HCT116 (cell line): ENCODE data around the gene GPRIN2. TPM values are rescaled to one million over a fixed set of nuclear protein-coding genes. Genes with fewer than 3 reads are reported as not detected.

Experiments
- ATAC-seq: fragments of 200-7000 bp; cut with Tn5 transposase; 2 replicates; pipeline ENCODE4 v1.9.1; 2020; ENCODE audit warnings: mild to moderate bottlenecking, moderate library complexity
- BruUV-seq: library from RNA; stranded (reverse); fragments of 400-500 nt; replicated peaks from 2 replicates; lab custom pipeline; 2021; lab: Mats Ljungman, UMichigan
- CTCF ChIA-PET: fragments of 300-600 bp; sonication (Branson Sonifier 250); formaldehyde crosslinking; loops from one replicate; lab custom pipeline; 2021; ENCODE audit warnings: antibody characterized with exemption; lab: Charles Lee
- POLR2A ChIA-PET: fragments of 300-600, 350-600 bp; sonication (Branson Sonifier 250); formaldehyde crosslinking; loops from one replicate; lab custom pipeline; 2021; ENCODE audit warnings: antibody characterized with exemption; lab: Charles Lee
- RAD21 ChIA-PET, 2 experiments: fragments of 300-600 bp; sonication (Branson Sonifier 250); formaldehyde crosslinking; loops; one replicate each; lab custom pipeline; 2023; ENCODE audit warnings: low total read pairs in 2 of 2; ENCODE audit not compliant: uncharacterized antibody in 2 of 2, unreplicated experiment in 2 of 2, low non-redundant PET in 1 of 2; lab: Charles Lee
- DNase-seq: peaks from one replicate; pipeline ENCODE4 v3.0.0-alpha.2; 2010; ENCODE audit warnings: low read depth, low spot score
- H2AFZ ChIP-seq: fragments of 200-600 bp; shearing (Covaris generic), sonication (generic); 2 replicates; pipeline ENCODE4 v1.6.1; 2017; ENCODE audit warnings: low read depth, mixed run types, mixed read lengths, antibody characterized with exemption, low read length; ENCODE audit not compliant: poor library complexity, severe bottlenecking
- H3K27ac ChIP-seq: 2 replicates; pipeline ENCODE4 v1.5.1; 2012; ENCODE audit warnings: low read depth, low read length
- H3K27me3 ChIP-seq: fragments of 200-600 bp; sonication (generic); 2 replicates; pipeline ENCODE4 v1.6.1; 2016; ENCODE audit warnings: mixed run types, low read length, mixed read lengths; ENCODE audit not compliant: insufficient read depth
- H3K36me3 ChIP-seq, 2 experiments: fragments of 200-500 bp in 1 of 2; fragments of 200-600 bp in 1 of 2; sonication (Bioruptor generic) in 1 of 2; sonication (generic) in 1 of 2; 2 replicates each; pipeline versions ENCODE4 v1.5.1 to v1.6.1; 2014 to 2016; ENCODE audit warnings: low read length in 2 of 2, inconsistent platforms in 1 of 2, mixed read lengths in 1 of 2, mixed run types in 1 of 2; ENCODE audit not compliant: insufficient read depth in 2 of 2, control insufficient read depth in 1 of 2
- H3K4me1 ChIP-seq, 2 experiments: fragments of 200-600 bp in 1 of 2; sonication (generic) in 1 of 2; 2 replicates each; pipeline versions ENCODE4 v1.5.1 to v1.6.1; 2012 to 2017; ENCODE audit warnings: low read length in 2 of 2, inconsistent platforms in 1 of 2, mild to moderate bottlenecking in 1 of 2, mixed read lengths in 1 of 2, mixed run types in 1 of 2, moderate library complexity in 1 of 2; ENCODE audit not compliant: insufficient read depth in 2 of 2, control insufficient read depth in 1 of 2
- H3K4me2 ChIP-seq: fragments of 200-600 bp; sonication (generic); 2 replicates; pipeline ENCODE4 v1.6.1; 2017; ENCODE audit warnings: mixed run types, low read length, mixed read lengths
- H3K4me3 ChIP-seq, 2 experiments: fragments of 200-600 bp in 1 of 2; sonication (generic) in 1 of 2; replicated peaks in 1 of 2; 2 replicates each; pipeline ENCODE4 v1.5.1; 2011 to 2016; ENCODE audit warnings: low read length in 2 of 2, control low read depth in 1 of 2, low read depth in 1 of 2, mild to moderate bottlenecking in 1 of 2, mixed read lengths in 1 of 2, mixed run types in 1 of 2
- H3K79me2 ChIP-seq: fragments of 200-600 bp; sonication (generic); 2 replicates; pipeline ENCODE4 v1.6.1; 2017; ENCODE audit warnings: mild to moderate bottlenecking, mixed run types, low read length, moderate library complexity, mixed read lengths; ENCODE audit not compliant: insufficient read depth
- H3K9ac ChIP-seq: fragments of 200-600 bp; sonication (generic); 2 replicates; pipeline ENCODE4 v1.6.1; 2016; ENCODE audit warnings: low read length, mixed read lengths
- H3K9me2 ChIP-seq: fragments of 200-600 bp; sonication (generic), shearing (Covaris generic); 2 replicates; pipeline ENCODE4 v1.6.1; 2017; ENCODE audit warnings: mixed run types, mild to moderate bottlenecking, moderate library complexity; ENCODE audit not compliant: insufficient read depth
- H3K9me3 ChIP-seq, 2 experiments: fragments of 200-500 bp in 1 of 2; fragments of 200-600 bp in 1 of 2; sonication (Bioruptor generic) in 1 of 2; sonication (generic) in 1 of 2; 2 replicates each; pipeline ENCODE4 v1.6.1; 2014 to 2017; ENCODE audit warnings: low read length in 2 of 2, mixed read lengths in 2 of 2, inconsistent platforms in 1 of 2, low read depth in 1 of 2, mild to moderate bottlenecking in 1 of 2, mixed run types in 1 of 2, moderate library complexity in 1 of 2; ENCODE audit not compliant: control insufficient read depth in 1 of 2, insufficient read depth in 1 of 2
- H4K20me1 ChIP-seq: fragments of 200-600 bp; sonication (generic), shearing (Covaris generic); 2 replicates; pipeline ENCODE4 v1.6.1; 2017; ENCODE audit warnings: mixed run types, mild to moderate bottlenecking, moderate library complexity; ENCODE audit not compliant: insufficient read depth
- CBX3 ChIP-seq: IDR thresholded peaks from 2 replicates; pipeline ENCODE4 v1.6.1; 2012; ENCODE audit warnings: low read depth
- CEBPB ChIP-seq: IDR thresholded peaks from 2 replicates; pipeline ENCODE4 v1.6.1; 2012; ENCODE audit warnings: low read depth
- ELF1 ChIP-seq: IDR thresholded peaks from 2 replicates; pipeline ENCODE4 v1.6.1; 2012; ENCODE audit warnings: low read depth, borderline replicate concordance
- EZH2phosphoT487 ChIP-seq: fragments of 200-600 bp; IDR thresholded peaks from 2 replicates; pipeline ENCODE4 v1.6.1; 2018; ENCODE audit warnings: antibody characterized with exemption, borderline replicate concordance
- FOSL1 ChIP-seq: IDR thresholded peaks from 2 replicates; pipeline ENCODE4 v1.6.1; 2012; ENCODE audit warnings: low read depth
- JUND ChIP-seq: IDR thresholded peaks from 2 replicates; pipeline ENCODE4 v1.6.1; 2012
- POLR2A ChIP-seq: IDR thresholded peaks from 2 replicates; pipeline ENCODE4 v1.7.0; 2011; ENCODE audit warnings: borderline replicate concordance; ENCODE audit not compliant: insufficient read depth, insufficient read length; ENCODE audit errors: extremely low read depth
- POLR2AphosphoS5 ChIP-seq: IDR thresholded peaks from 2 replicates; pipeline ENCODE4 v1.6.1; 2011; ENCODE audit warnings: mild to moderate bottlenecking, low read depth, low read length, moderate library complexity
- RAD21 ChIP-seq: IDR thresholded peaks from 2 replicates; pipeline ENCODE4 v1.6.1; 2012; ENCODE audit warnings: low read depth, mild to moderate bottlenecking
- SIN3A ChIP-seq: IDR thresholded peaks from 2 replicates; pipeline ENCODE4 v1.6.1; 2012; ENCODE audit warnings: low read depth
- SP1 ChIP-seq: IDR thresholded peaks from 2 replicates; pipeline ENCODE4 v1.6.1; 2012; ENCODE audit warnings: low read depth
- TCF7L2 ChIP-seq: IDR thresholded peaks from 2 replicates; pipeline ENCODE4 v1.7.0; 2011; ENCODE audit warnings: borderline replicate concordance, inconsistent platforms; ENCODE audit not compliant: insufficient read depth, insufficient read length; ENCODE audit errors: extremely low read depth
- ZNF274 ChIP-seq: fragments of 200-500 bp; sonication (Bioruptor generic); IDR thresholded peaks from 2 replicates; pipeline ENCODE4 v1.6.1; 2014; ENCODE audit warnings: mild to moderate bottlenecking, low read depth, low read length, inconsistent platforms
- intact Hi-C: fragments of 100-400 bp; cut with micrococcal nuclease; formaldehyde crosslinking; loops from 2 replicates; pipeline ENCODE4 v1.10.0; 2022
- total RNA-seq: library from RNA; stranded (reverse); gene quantifications from one replicate; pipeline ENCODE4 v1.2.1, GENCODE V29; 2021; ENCODE audit not compliant: unreplicated experiment
- TF ChIP-seq, protein P1 (sequence below): IDR thresholded peaks from 2 replicates; pipeline ENCODE4 v1.6.1; 2012
- TF ChIP-seq, protein P2 (sequence below): IDR thresholded peaks from 2 replicates; pipeline ENCODE4 v1.6.1; 2011; ENCODE audit warnings: mild to moderate bottlenecking, low read length, moderate library complexity; ENCODE audit not compliant: insufficient replicate concordance; ENCODE audit errors: extremely low read depth

Gene GPRIN2
- total RNA-seq, 1 experiment from 2014 or later = 1.7 TPM

DNA sequence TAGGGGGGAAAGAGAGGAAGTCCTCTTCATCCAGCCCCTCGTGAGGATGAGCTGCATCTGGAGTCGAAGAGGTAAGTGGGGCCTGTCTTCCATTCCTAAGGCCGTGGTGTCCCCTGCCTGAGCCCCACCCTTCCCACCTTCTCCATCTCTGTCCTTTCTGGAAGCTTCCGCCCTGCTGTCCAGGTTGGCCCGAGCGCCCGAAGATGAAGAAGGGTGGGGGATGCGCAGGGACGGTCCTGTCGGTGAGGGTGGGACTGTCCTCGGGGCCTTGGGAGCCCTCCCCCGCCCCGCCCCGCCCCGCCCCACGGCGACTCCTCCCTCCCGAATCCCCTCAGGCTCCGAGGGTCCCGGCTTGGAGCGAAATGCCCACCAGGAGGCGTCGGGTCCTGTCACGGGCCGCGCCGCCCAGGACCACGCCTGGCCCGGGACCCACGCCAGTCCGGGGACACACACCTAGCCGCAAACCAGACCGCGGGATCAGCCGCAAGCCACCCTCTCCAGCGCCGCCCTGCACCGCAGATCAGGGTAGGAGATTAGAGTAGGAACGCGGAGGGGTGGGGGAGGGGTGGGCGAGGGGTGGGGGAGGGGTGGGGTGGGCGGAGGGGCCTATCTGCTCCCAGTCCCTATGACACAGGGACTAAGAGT, 15.3 kb downstream of the GPRIN2 start:
- Histone ChIP-seq H2AFZ (no peak overlapping the region), H3K79me2 (no peaks in the 10 kb centered on the region), H3K9me3 (no peaks in the 10 kb centered on the region), H3K4me3 (no peak overlapping the region), H3K9me2 (no peaks in the 10 kb centered on the region), H3K27ac (no peak overlapping the region), H3K4me2 (no peak overlapping the region), H3K27me3 (no peaks in the 10 kb centered on the region), H3K4me1 (no peaks in the 10 kb centered on the region), H3K9ac (no peak overlapping the region), H4K20me1 (no peaks in the 10 kb centered on the region), H3K36me3 (no peaks in the 10 kb centered on the region)
- ChIA-PET CTCF (no interaction called here), RAD21 (no interaction called here), POLR2A (no interaction called here)
- no peak for DNase-seq
- BruUV-seq = no TSS peak
- intact Hi-C loops = no loop called here
- TF ChIP-seq CBX3 = no peak
- no peak for ATAC-seq

DNA sequence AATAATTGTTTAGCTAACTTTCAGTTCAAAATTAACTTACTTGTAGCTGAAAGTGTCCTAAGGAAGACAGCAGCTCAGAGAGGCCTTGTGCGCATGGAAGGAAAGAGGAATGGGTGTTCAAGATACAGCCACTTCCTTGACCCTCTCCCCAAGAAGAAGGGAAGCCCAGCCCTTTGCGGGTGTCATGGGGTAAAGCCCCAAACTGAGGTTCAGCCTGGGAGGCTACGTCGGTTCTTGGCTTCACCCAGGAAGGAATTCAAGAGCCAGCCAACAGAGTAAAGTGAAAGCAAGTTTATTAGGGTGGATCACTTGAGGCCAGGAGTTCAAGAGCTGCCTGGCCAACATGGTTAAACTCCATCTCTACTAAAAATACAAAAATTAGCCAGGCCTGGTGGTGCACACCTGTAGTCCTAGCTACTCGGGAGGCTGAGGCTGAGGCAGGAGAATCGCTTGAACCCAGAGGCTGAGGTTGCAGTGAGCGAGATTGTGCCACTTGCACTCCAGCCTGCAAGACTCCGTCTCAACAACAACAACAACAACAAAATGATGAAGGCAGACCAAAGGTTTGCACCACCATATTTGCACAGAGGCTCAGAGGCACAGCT, 15.9 kb downstream of the GPRIN2 start:
- Histone ChIP-seq H3K9ac (no peak overlapping the region), H3K9me2 (no peaks in the 10 kb centered on the region), H3K4me1 (no peaks in the 10 kb centered on the region), H3K27ac (no peak overlapping the region), H3K79me2 (no peaks in the 10 kb centered on the region), H3K27me3 (no peaks in the 10 kb centered on the region), H3K4me2 (no peak overlapping the region), H3K36me3 (no peaks in the 10 kb centered on the region), H3K4me3 (no peak overlapping the region), H3K9me3 (no peaks in the 10 kb centered on the region), H2AFZ (no peak overlapping the region), H4K20me1 (no peaks in the 10 kb centered on the region)
- ChIA-PET CTCF (interaction anchor here (1.0 kb wide), 1 partner anchor 10 kb away, joined by 3 read pairs; no protein-coding TSS in a partner anchor), POLR2A (no interaction called here), RAD21 (no interaction called here)
- TF ChIP-seq RAD21 = no peak
- no peak for TF ChIP-seq JUND
- no peak for TF ChIP-seq ELF1
- no peak for TF ChIP-seq CEBPB
- TF ChIP-seq FOSL1 = no peak
- TF ChIP-seq, protein P1, sequence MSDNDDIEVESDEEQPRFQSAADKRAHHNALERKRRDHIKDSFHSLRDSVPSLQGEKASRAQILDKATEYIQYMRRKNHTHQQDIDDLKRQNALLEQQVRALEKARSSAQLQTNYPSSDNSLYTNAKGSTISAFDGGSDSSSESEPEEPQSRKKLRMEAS = no peak
- TF ChIP-seq SP1 = no peak
- TF ChIP-seq POLR2AphosphoS5 = no peak
- TF ChIP-seq, protein P2, sequence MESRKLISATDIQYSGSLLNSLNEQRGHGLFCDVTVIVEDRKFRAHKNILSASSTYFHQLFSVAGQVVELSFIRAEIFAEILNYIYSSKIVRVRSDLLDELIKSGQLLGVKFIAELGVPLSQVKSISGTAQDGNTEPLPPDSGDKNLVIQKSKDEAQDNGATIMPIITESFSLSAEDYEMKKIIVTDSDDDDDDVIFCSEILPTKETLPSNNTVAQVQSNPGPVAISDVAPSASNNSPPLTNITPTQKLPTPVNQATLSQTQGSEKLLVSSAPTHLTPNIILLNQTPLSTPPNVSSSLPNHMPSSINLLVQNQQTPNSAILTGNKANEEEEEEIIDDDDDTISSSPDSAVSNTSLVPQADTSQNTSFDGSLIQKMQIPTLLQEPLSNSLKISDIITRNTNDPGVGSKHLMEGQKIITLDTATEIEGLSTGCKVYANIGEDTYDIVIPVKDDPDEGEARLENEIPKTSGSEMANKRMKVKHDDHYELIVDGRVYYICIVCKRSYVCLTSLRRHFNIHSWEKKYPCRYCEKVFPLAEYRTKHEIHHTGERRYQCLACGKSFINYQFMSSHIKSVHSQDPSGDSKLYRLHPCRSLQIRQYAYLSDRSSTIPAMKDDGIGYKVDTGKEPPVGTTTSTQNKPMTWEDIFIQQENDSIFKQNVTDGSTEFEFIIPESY = no peak
- TF ChIP-seq TCF7L2 = no peak
- no peak for TF ChIP-seq POLR2A
- TF ChIP-seq SIN3A = no peak
- no peak for TF ChIP-seq EZH2phosphoT487
- TF ChIP-seq ZNF274 = no peak
- no peak for ATAC-seq
- no TSS peak for BruUV-seq
- intact Hi-C loops = no loop called here
- DNase-seq = no peak
